GM10266 (cell line): Measurements from ENCODE around the gene ARPC2.

Source experiments
- DNase-seq: peaks from one replicate; pipeline ENCODE4 v3.0.0; 2012; ENCODE audit errors: extremely low spot score
- CTCF ChIP-seq: IDR thresholded peaks from 2 replicates; pipeline ENCODE4 v1.5.1; 2012; ENCODE audit warnings: mild to moderate bottlenecking, low read depth; ENCODE audit not compliant: control insufficient read depth, insufficient read depth; ENCODE audit errors: missing control alignments

Gene ARPC2

DNA sequence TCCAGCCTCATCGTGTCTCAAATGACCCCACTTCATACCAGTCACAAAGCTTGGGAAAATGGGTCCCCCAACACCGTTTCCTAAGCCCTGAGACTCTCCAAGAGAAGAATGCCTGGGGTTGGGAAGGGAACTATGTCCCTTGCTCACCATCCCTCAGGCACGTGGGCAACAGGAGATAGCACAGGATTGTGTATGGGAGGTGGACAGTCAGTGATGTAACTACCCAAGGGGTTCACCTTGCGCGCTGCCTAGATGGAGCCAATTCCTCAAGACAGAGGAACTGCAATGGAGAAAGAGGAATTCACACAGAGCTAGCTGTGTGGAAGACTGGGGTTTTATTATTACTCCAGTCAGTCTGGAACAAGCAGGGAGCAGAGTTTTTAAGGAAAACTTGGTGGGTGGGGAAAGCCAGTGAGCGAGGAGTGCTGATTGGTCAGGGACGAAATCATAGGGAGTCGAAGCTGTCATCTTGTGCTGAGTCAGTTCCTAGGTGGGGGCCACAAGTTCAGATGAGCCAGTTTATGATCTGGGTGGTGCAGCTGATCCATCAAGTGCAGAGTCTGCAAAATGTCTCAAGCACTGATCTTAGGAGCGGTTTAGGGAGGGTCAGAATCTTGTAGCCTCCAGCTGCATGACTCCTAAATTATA, 36.4 kb upstream of the ARPC2 start:
- DNase-seq = no peak
- no peak for TF ChIP-seq CTCF

DNA sequence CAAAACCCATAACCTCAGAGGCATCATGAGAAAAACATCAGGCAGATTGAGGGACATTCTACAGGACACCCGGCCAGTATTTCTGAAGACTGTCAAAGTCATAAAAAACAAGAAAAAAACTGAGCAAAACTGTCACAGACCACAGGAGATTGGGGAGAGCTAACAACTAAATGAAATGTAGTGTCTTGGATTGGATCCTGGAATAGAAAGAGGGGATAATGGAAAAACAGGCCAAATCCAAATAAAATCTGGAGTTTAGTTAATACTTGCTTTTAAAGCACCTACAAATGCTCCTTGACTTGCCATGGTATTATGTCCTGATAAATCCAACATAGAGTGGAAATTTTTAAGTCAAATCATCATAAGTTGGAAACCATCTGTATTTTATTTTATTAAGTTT, 32.7 kb upstream of the ARPC2 start:
- no peak for TF ChIP-seq CTCF
- no peak for DNase-seq

- peak; percentile 86 for TF ChIP-seq CTCF
- peak; percentile 64 for DNase-seq
Observed at GRCh38 chr2:218186355-218186766, 30.6 kb upstream of the ARPC2 start.

GRCh38 chr2:218186876-218187275, 30.1 kb upstream of the ARPC2 start:
- DNase-seq = no peak
- TF ChIP-seq CTCF = no peak

GRCh38 chr2:218187296-218188015, 29.5 kb upstream of the ARPC2 start:
- no peak for TF ChIP-seq CTCF
- DNase-seq = no peak

GRCh38 chr2:218188528-218188927, 28.5 kb upstream of the ARPC2 start:
- DNase-seq = no peak
- no peak for TF ChIP-seq CTCF

DNA sequence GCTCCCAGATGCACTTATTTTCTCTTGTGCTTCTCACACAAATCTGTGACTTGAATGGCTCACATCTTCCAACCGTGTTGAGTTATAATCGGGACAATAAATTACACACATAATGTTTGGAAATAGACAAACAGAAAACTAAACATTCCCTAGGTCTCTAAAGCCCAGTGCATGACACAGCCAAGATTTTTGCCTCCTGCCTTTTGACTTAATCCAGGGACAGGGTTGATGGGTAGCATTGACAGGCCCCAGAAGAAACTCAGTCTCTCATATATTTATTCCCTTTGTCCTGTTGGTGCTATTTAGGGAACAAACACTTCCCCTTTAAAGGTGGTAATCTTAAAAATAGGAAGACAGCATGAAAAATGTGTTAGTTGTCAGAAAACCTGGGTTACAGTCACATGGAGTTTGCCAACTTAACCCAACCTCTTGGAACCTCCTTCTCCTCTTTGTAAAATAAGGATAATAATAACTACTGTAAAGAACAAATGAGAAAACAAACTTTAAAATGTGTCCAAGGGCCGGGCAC, 24.0 kb upstream of the ARPC2 start:
- no peak for DNase-seq

More for the DNA sequence above, 24.0 kb upstream of the ARPC2 start:
- TF ChIP-seq CTCF = no peak
